IMR-90 (cell line): ENCODE measurements around the gene EPHA2.

Experiments
- BHLHE40 ChIP-seq: fragments of 150-350 bp; IDR thresholded peaks from 2 replicates; pipeline ENCODE4 v1.6.1; 2016; ENCODE audit warnings: mild to moderate bottlenecking, low read depth, low read length
- CTCF ChIP-seq: conservative IDR thresholded peaks from 2 replicates; pipeline ENCODE4 v1.5.1; 2012; ENCODE audit warnings: mild to moderate bottlenecking, low read depth, low read length, improper control_type of control experiment
- MXI1 ChIP-seq: IDR thresholded peaks from 2 replicates; pipeline ENCODE4 v1.6.1; 2012; ENCODE audit warnings: low read depth, mild to moderate bottlenecking, low read length, moderate library complexity, borderline replicate concordance
- POLR2A ChIP-seq: IDR thresholded peaks from 2 replicates; pipeline ENCODE4 v1.6.1; 2012; ENCODE audit warnings: mild to moderate bottlenecking, low read depth, low read length
- RCOR1 ChIP-seq: IDR thresholded peaks from 2 replicates; pipeline ENCODE4 v1.6.1; 2012; ENCODE audit warnings: mild to moderate bottlenecking, low read length, improper control_type of control experiment; ENCODE audit not compliant: insufficient replicate concordance

GRCh38 chr1:16135501-16135900 is 20.4 kb downstream of the EPHA2 start:
- no peak for TF ChIP-seq CTCF
- no peak for TF ChIP-seq RCOR1
- TF ChIP-seq BHLHE40, result no peak
- no peak for TF ChIP-seq POLR2A
- no peak for TF ChIP-seq MXI1
